NCI-H1436 (cell line): ENCODE results near the gene LIN7A.

ENCODE experiments used
- DNase-seq: peaks from one replicate; lab custom pipeline; 2025; lab: John Stamatoyannopoulos, UW

The LIN7A gene

DNA sequence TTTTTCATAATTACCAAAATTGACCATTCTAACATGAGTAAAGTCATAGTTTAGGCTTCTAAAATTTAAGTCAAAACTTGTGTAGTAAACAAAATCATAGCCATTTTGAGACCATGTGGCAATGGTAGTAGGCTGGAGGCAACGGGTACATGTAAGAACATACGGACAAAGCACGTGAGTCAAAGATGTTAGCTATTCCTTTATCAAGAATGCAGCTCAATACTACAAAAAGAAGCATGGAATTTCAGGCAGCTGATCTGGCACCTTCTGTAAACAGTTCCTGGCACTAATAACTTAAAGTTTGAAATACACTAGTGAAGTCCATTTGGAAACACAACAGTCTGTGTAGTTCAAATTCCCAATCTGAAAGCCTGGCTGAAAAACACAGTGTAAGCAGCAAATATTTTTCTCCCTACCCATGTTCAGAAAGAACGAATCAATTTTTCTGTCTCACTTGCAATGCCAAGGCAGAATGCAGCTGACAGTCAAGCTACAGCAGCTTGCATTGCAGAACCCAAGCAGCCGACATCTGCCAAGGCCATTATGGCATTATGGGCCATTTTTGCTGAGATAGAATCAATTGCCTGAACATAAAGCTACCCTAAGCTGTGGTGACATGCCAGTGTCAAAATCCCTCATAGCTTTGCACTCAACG lies 191.8 kb downstream of the LIN7A start:
- DNase-seq: no peak
